IMR-90 (cell line): Measurements from ENCODE around the gene ADM2. TPM values are rescaled to one million over a fixed set of nuclear protein-coding genes. Genes with fewer than 3 reads are reported as not detected.
A peak's percentile ranks its signal among the peaks of the same experiment; 100 is the strongest.

Experiments used
- ATAC-seq: fragments of 200-7000 bp; cut with Tn5 transposase; 2 replicates; pipeline ENCODE4 v1.9.1; 2020; ENCODE audit warnings: low read depth, mild to moderate bottlenecking, moderate library complexity
- BruUV-seq: library from RNA; stranded (reverse); fragments of 400-500 nt; replicated peaks from 2 replicates; lab custom pipeline; 2021; lab: Mats Ljungman, UMichigan
- CTCF ChIA-PET: fragments of 300-600 bp; formaldehyde crosslinking; extraction: SDS; loops from one replicate; lab custom pipeline; 2021; ENCODE audit warnings: antibody characterized with exemption; lab: Yijun Ruan, JAX
- POLR2A ChIA-PET: fragments of 300-600 bp; sonication (Branson Sonifier 250); formaldehyde crosslinking; loops from one replicate; lab custom pipeline; 2022; ENCODE audit warnings: antibody characterized with exemption; ENCODE audit not compliant: unreplicated experiment; lab: Charles Lee
- DNase-seq: peaks from one replicate; pipeline ENCODE4 v3.0.0; 2013
- H2AFZ ChIP-seq: replicated peaks from 2 replicates; pipeline ENCODE3; 2013; ENCODE audit warnings: low read length, mild to moderate bottlenecking; ENCODE audit not compliant: poor library complexity
- H2AK5ac ChIP-seq: 2 replicates; pipeline ENCODE4 v1.6.1; 2013; ENCODE audit warnings: low read depth, low read length, inconsistent platforms
- H2AK9ac ChIP-seq: replicated peaks from 2 replicates; pipeline ENCODE3; 2013; ENCODE audit warnings: mild to moderate bottlenecking, low read depth, low read length, moderate library complexity; ENCODE audit not compliant: poor library complexity
- H2BK120ac ChIP-seq: 2 replicates; pipeline ENCODE4 v1.6.1; 2013; ENCODE audit warnings: low read depth, low read length, inconsistent platforms
- H2BK15ac ChIP-seq: 3 replicates; pipeline ENCODE4 v1.6.1; 2013; ENCODE audit warnings: low read depth, low read length, inconsistent platforms
- H2BK20ac ChIP-seq: 2 replicates; pipeline ENCODE4 v1.6.1; 2013; ENCODE audit warnings: low read depth, mild to moderate bottlenecking, inconsistent platforms, low read length, moderate library complexity
- H2BK5ac ChIP-seq: 2 replicates; pipeline ENCODE4 v1.6.1; 2013; ENCODE audit warnings: mild to moderate bottlenecking, low read depth, low read length, inconsistent platforms; ENCODE audit not compliant: poor library complexity, severe bottlenecking
- H3K14ac ChIP-seq: replicated peaks from 2 replicates; pipeline ENCODE4 v1.6.1; 2013; ENCODE audit warnings: low read depth, low read length, inconsistent platforms
- H3K18ac ChIP-seq: 2 replicates; pipeline ENCODE4 v1.6.1; 2013; ENCODE audit warnings: low read depth, low read length, control low read depth
- H3K23ac ChIP-seq: 2 replicates; pipeline ENCODE4 v1.6.1; 2013; ENCODE audit warnings: low read depth, low read length, inconsistent platforms
- H3K27ac ChIP-seq: 2 replicates; pipeline ENCODE4 v1.5.1; 2013; ENCODE audit warnings: mild to moderate bottlenecking, control low read depth, low read length; ENCODE audit not compliant: insufficient read depth
- H3K27me3 ChIP-seq: 2 replicates; pipeline ENCODE4 v1.6.1; 2013; ENCODE audit warnings: low read length; ENCODE audit not compliant: control insufficient read depth, insufficient read depth
- H3K36me3 ChIP-seq: 2 replicates; pipeline ENCODE4 v1.6.1; 2013; ENCODE audit warnings: low read length, mixed read lengths; ENCODE audit not compliant: control insufficient read depth, insufficient read depth
- H3K4ac ChIP-seq: 2 replicates; pipeline ENCODE4 v1.6.1; 2013; ENCODE audit warnings: low read depth, low read length, inconsistent platforms
- H3K4me1 ChIP-seq: 2 replicates; pipeline ENCODE4 v1.6.1; 2013; ENCODE audit warnings: low read length, mixed read lengths; ENCODE audit not compliant: control insufficient read depth, insufficient read depth
- H3K4me2 ChIP-seq: 2 replicates; pipeline ENCODE4 v1.6.1; 2013; ENCODE audit warnings: low read depth, mild to moderate bottlenecking, control low read depth, low read length, moderate library complexity
- H3K4me3 ChIP-seq: 2 replicates; pipeline ENCODE4 v1.5.1; 2013; ENCODE audit warnings: low read depth, mild to moderate bottlenecking, control low read depth, low read length, moderate library complexity; ENCODE audit not compliant: insufficient read depth
- H3K56ac ChIP-seq: 2 replicates; pipeline ENCODE4 v1.6.1; 2013; ENCODE audit warnings: low read length, inconsistent platforms; ENCODE audit not compliant: insufficient read depth; ENCODE audit errors: extremely low read depth
- H3K79me1 ChIP-seq, 2 experiments: 2 replicates each; pipeline ENCODE4 v1.6.1; 2013; ENCODE audit warnings: low read length in 2 of 2, inconsistent platforms in 1 of 2, low read depth in 1 of 2
- H3K9ac ChIP-seq: 2 replicates; pipeline ENCODE4 v1.6.1; 2013; ENCODE audit warnings: low read depth, low read length, control low read depth
- H3K9me1 ChIP-seq: 2 replicates; pipeline ENCODE4 v1.6.1; 2013; ENCODE audit warnings: low read length, inconsistent platforms; ENCODE audit not compliant: insufficient read depth
- H3K9me3 ChIP-seq: 2 replicates; pipeline ENCODE4 v1.6.1; 2013; ENCODE audit warnings: low read length; ENCODE audit not compliant: control insufficient read depth, insufficient read depth
- H4K20me1 ChIP-seq: 2 replicates; pipeline ENCODE4 v1.6.1; 2013; ENCODE audit warnings: low read length, inconsistent platforms; ENCODE audit not compliant: insufficient read depth
- H4K5ac ChIP-seq: 2 replicates; pipeline ENCODE4 v1.6.1; 2013; ENCODE audit warnings: mild to moderate bottlenecking, low read depth, low read length, control low read depth
- H4K8ac ChIP-seq, 2 experiments: 2 replicates each; pipeline ENCODE4 v1.6.1; 2013; ENCODE audit warnings: low read depth in 2 of 2, low read length in 2 of 2, control low read depth in 1 of 2, inconsistent platforms in 1 of 2
- H4K91ac ChIP-seq: 2 replicates; pipeline ENCODE4 v1.6.1; 2013; ENCODE audit warnings: low read depth, low read length, inconsistent platforms; ENCODE audit not compliant: insufficient read depth
- CHD1 ChIP-seq: IDR thresholded peaks from 2 replicates; pipeline ENCODE4 v1.6.1; 2012; ENCODE audit warnings: low read depth, low read length, improper control_type of control experiment
- CTCF ChIP-seq: conservative IDR thresholded peaks from 2 replicates; pipeline ENCODE4 v1.5.1; 2012; ENCODE audit warnings: mild to moderate bottlenecking, low read depth, low read length, improper control_type of control experiment
- WGBS, 2 experiments: methylation state at CpG; one replicate each; pipeline versions ENCODE4 v1.1.5 to v1.1.7; 2013; ENCODE audit warnings: missing lambda C conversion rate in 2 of 2; ENCODE audit not compliant: insufficient read length in 1 of 2; ENCODE audit errors: extremely low coverage in 2 of 2; 5-methylcytosine and 5-hydroxymethylcytosine counted together
- dilution Hi-C: fragments of 300-500 bp; cut with HindIII; formaldehyde crosslinking; loops from one replicate; pipeline ENCODE4 v1.14.3; 2018; ENCODE audit warnings: low sequenced_read_pairs; ENCODE audit not compliant: unreplicated experiment
- in situ Hi-C: fragments of 300-500 bp; cut with MboI; formaldehyde crosslinking; loops from 3 replicates; pipeline ENCODE4 v1.14.3; 2019; ENCODE audit warnings: low sequenced_read_pairs, inconsistent platforms, mixed read lengths
- intact Hi-C: fragments of 100-400 bp; cut with micrococcal nuclease; formaldehyde crosslinking; loops from 2 replicates; pipeline ENCODE4 v1.10.0; 2022
- polyA plus RNA-seq, 3 experiments: library from polyadenylated mRNA; depleted of rRNA; stranded (reverse); fragments of >200 nt; gene quantifications; 2 replicates each; pipeline ENCODE4 v1.2.3, GENCODE V29; 2012; ENCODE audit warnings: low replicate concordance in 1 of 3
- total RNA-seq: library from RNA; depleted of rRNA; stranded (reverse); fragments of >200 nt; gene quantifications from 2 replicates; pipeline ENCODE4 v1.2.3, GENCODE V29; 2012

ADM2 gene
- total and polyA plus RNA-seq, 2 of the 4 experiments (the other 2 are of a cell fraction): 0.18 to 2.3 TPM

GRCh38 chr22:50456466-50457234, 24.7 kb upstream of the ADM2 start:
- TF ChIP-seq CHD1 (no peak), CTCF (peak; percentile 12; the same call in 1 of the 2 replicates)
- Histone ChIP-seq H3K18ac (no peak overlapping the region), H3K14ac (no peak overlapping the region), H4K5ac (no peak overlapping the region), H2BK120ac (no peak overlapping the region), H3K4ac (no peak overlapping the region), H3K9ac (no peak overlapping the region), H3K79me1 (0 out of 4 replicates have a peak, but pooled peaks cover 0 to 4% of the 10 kb centered on the region in 2 experiments), H2AK9ac (no peak overlapping the region), H2BK20ac (no peak overlapping the region), H3K36me3 (peaks cover 77% of the 10 kb centered on the region), H4K8ac (no peak overlapping the region), H3K56ac (no peak overlapping the region), H4K91ac (no peak overlapping the region), H4K20me1 (peaks cover 17% of the 10 kb centered on the region), H2BK15ac (no peak overlapping the region), H3K27ac (no peak overlapping the region), H2BK5ac (no peak overlapping the region), H3K4me3 (no peak overlapping the region), H3K9me1 (0 out of 2 replicates have a peak, but pooled peaks cover 3% of the 10 kb centered on the region), H3K4me2 (no peak overlapping the region), H2AK5ac (no peak overlapping the region), H3K9me3 (no peaks in the 10 kb centered on the region), H2AFZ (no peak overlapping the region), H3K27me3 (no peaks in the 10 kb centered on the region), H3K23ac (no peak overlapping the region), H3K4me1 (no peaks in the 10 kb centered on the region)
- no TSS peak for BruUV-seq
- in situ Hi-C loops: no loop called here
- intact Hi-C loops: no loop called here
- dilution Hi-C loops: no loop called here
- ChIA-PET POLR2A (no interaction called here), CTCF (no interaction called here)
- 0 out of 2 replicates have a peak, but pooled peaks have one; percentile 33 for ATAC-seq
- WGBS, 2 experiments: 95% methylated on average over 25 of the region's 34 CpGs; no CpG with 5 or more reads in 1 of the 2 experiments
- DNase-seq: no peak
